ENCODE measurements around the gene PRKCB.
"Not testable (repeated sequence)": the region's sequence is repeated elsewhere in the genome, so short reads cannot be mapped to it uniquely, and the experiment has no call there.

PRKCB gene

GRCh38 chr16:24140730-24141129 lies 304.9 kb downstream of the PRKCB start:
- DNase-seq: no peak

- DNase-seq: no peak
Measured at GRCh38 chr16:24141466-24141865, 305.7 kb downstream of the PRKCB start.

GRCh38 chr16:24141917-24142316 lies 306.1 kb downstream of the PRKCB start:
- no peak for DNase-seq

GRCh38 chr16:24145927-24146326 lies 310.1 kb downstream of the PRKCB start:
- DNase-seq: no peak

GRCh38 chr16:24146518-24146917 lies 310.7 kb downstream of the PRKCB start:
- DNase-seq: no peak

GRCh38 chr16:24149102-24149501 lies 313.3 kb downstream of the PRKCB start:
- DNase-seq: no peak

GRCh38 chr16:24150282-24150681 lies 314.5 kb downstream of the PRKCB start:
- no peak for DNase-seq

GRCh38 chr16:24151482-24151939 lies 315.7 kb downstream of the PRKCB start:
- no peak for DNase-seq

GRCh38 chr16:24152048-24152447 lies 316.3 kb downstream of the PRKCB start:
- DNase-seq: not testable (repeated sequence)

- DNase-seq: no peak
Measured at GRCh38 chr16:24152826-24153225, 317.0 kb downstream of the PRKCB start.

GRCh38 chr16:24156777-24157176 lies 321.0 kb downstream of the PRKCB start:
- DNase-seq: no peak

- no peak for DNase-seq
Measured at GRCh38 chr16:24163935-24164334, 328.2 kb downstream of the PRKCB start.

GRCh38 chr16:24164416-24164815 lies 328.6 kb downstream of the PRKCB start:
- DNase-seq: no peak

- no peak for DNase-seq
Measured at GRCh38 chr16:24165273-24165672, 329.5 kb downstream of the PRKCB start.

- no peak for DNase-seq
Measured at GRCh38 chr16:24166661-24167528, 331.1 kb downstream of the PRKCB start.

GRCh38 chr16:24168856-24169255 lies 333.1 kb downstream of the PRKCB start:
- no peak for DNase-seq

GRCh38 chr16:24170407-24170806 lies 334.6 kb downstream of the PRKCB start:
- DNase-seq: no peak

GRCh38 chr16:24174504-24174903 lies 338.7 kb downstream of the PRKCB start:
- DNase-seq: no peak

- no peak for DNase-seq
Measured at GRCh38 chr16:24174957-24175356, 339.2 kb downstream of the PRKCB start.

GRCh38 chr16:24178496-24178895 lies 342.7 kb downstream of the PRKCB start:
- no peak for DNase-seq

GRCh38 chr16:24180451-24180850 lies 344.7 kb downstream of the PRKCB start:
- DNase-seq: no peak

- DNase-seq: no peak
Measured at GRCh38 chr16:24188021-24188542, 352.3 kb downstream of the PRKCB start.

- no peak for DNase-seq
Measured at GRCh38 chr16:24188751-24189318, 353.1 kb downstream of the PRKCB start.

GRCh38 chr16:24189941-24190340 lies 354.2 kb downstream of the PRKCB start:
- DNase-seq: no peak
